ENCODE measurements around the gene GALNT1.

GRCh38 chr18:35717182-35717581 is 135.6 kb downstream of the GALNT1 start:
- TF ChIP-seq CTCF (conservative IDR thresholded peaks at IDR 0.05 in 1 of 2, IDR thresholded peaks at IDR 0.05 in 1 of 2; ENCODE audit: extremely low read depth in 1 of 2, insufficient read depth in 1 of 2, low read depth in 1 of 2, low read length in 2 of 2) (no peak), EZH2 (IDR thresholded peaks at IDR 0.05; ENCODE audit: borderline replicate concordance, low read length) (no peak)
